IMR-90 (cell line): Measurements from ENCODE around the gene PRADC1. TPM values are rescaled to one million over a fixed set of nuclear protein-coding genes. Genes with fewer than 3 reads are reported as not detected.

Source experiments
- ATAC-seq: fragments of 200-7000 bp; cut with Tn5 transposase; 2 replicates; pipeline ENCODE4 v1.9.1; 2020; ENCODE audit warnings: low read depth, mild to moderate bottlenecking, moderate library complexity
- BruUV-seq: library from RNA; stranded (reverse); fragments of 400-500 nt; replicated peaks from 2 replicates; lab custom pipeline; 2021; lab: Mats Ljungman, UMichigan
- CTCF ChIA-PET: fragments of 300-600 bp; formaldehyde crosslinking; extraction: SDS; loops from one replicate; lab custom pipeline; 2021; ENCODE audit warnings: antibody characterized with exemption; lab: Yijun Ruan, JAX
- POLR2A ChIA-PET: fragments of 300-600 bp; sonication (Branson Sonifier 250); formaldehyde crosslinking; loops from one replicate; lab custom pipeline; 2022; ENCODE audit warnings: antibody characterized with exemption; ENCODE audit not compliant: unreplicated experiment; lab: Charles Lee
- DNase-seq: peaks from one replicate; pipeline ENCODE4 v3.0.0; 2013
- H2AFZ ChIP-seq: replicated peaks from 2 replicates; pipeline ENCODE3; 2013; ENCODE audit warnings: low read length, mild to moderate bottlenecking; ENCODE audit not compliant: poor library complexity
- H2AK5ac ChIP-seq: 2 replicates; pipeline ENCODE4 v1.6.1; 2013; ENCODE audit warnings: low read depth, low read length, inconsistent platforms
- H2AK9ac ChIP-seq: replicated peaks from 2 replicates; pipeline ENCODE3; 2013; ENCODE audit warnings: mild to moderate bottlenecking, low read depth, low read length, moderate library complexity; ENCODE audit not compliant: poor library complexity
- H2BK120ac ChIP-seq: 2 replicates; pipeline ENCODE4 v1.6.1; 2013; ENCODE audit warnings: low read depth, low read length, inconsistent platforms
- H2BK15ac ChIP-seq: 3 replicates; pipeline ENCODE4 v1.6.1; 2013; ENCODE audit warnings: low read depth, low read length, inconsistent platforms
- H2BK20ac ChIP-seq: 2 replicates; pipeline ENCODE4 v1.6.1; 2013; ENCODE audit warnings: low read depth, mild to moderate bottlenecking, inconsistent platforms, low read length, moderate library complexity
- H2BK5ac ChIP-seq: 2 replicates; pipeline ENCODE4 v1.6.1; 2013; ENCODE audit warnings: mild to moderate bottlenecking, low read depth, low read length, inconsistent platforms; ENCODE audit not compliant: poor library complexity, severe bottlenecking
- H3K14ac ChIP-seq: replicated peaks from 2 replicates; pipeline ENCODE4 v1.6.1; 2013; ENCODE audit warnings: low read depth, low read length, inconsistent platforms
- H3K18ac ChIP-seq: 2 replicates; pipeline ENCODE4 v1.6.1; 2013; ENCODE audit warnings: low read depth, low read length, control low read depth
- H3K23ac ChIP-seq: 2 replicates; pipeline ENCODE4 v1.6.1; 2013; ENCODE audit warnings: low read depth, low read length, inconsistent platforms
- H3K27ac ChIP-seq: 2 replicates; pipeline ENCODE4 v1.5.1; 2013; ENCODE audit warnings: mild to moderate bottlenecking, control low read depth, low read length; ENCODE audit not compliant: insufficient read depth
- H3K27me3 ChIP-seq: 2 replicates; pipeline ENCODE4 v1.6.1; 2013; ENCODE audit warnings: low read length; ENCODE audit not compliant: control insufficient read depth, insufficient read depth
- H3K36me3 ChIP-seq: 2 replicates; pipeline ENCODE4 v1.6.1; 2013; ENCODE audit warnings: low read length, mixed read lengths; ENCODE audit not compliant: control insufficient read depth, insufficient read depth
- H3K4ac ChIP-seq: 2 replicates; pipeline ENCODE4 v1.6.1; 2013; ENCODE audit warnings: low read depth, low read length, inconsistent platforms
- H3K4me1 ChIP-seq: 2 replicates; pipeline ENCODE4 v1.6.1; 2013; ENCODE audit warnings: low read length, mixed read lengths; ENCODE audit not compliant: control insufficient read depth, insufficient read depth
- H3K4me2 ChIP-seq: 2 replicates; pipeline ENCODE4 v1.6.1; 2013; ENCODE audit warnings: low read depth, mild to moderate bottlenecking, control low read depth, low read length, moderate library complexity
- H3K4me3 ChIP-seq: 2 replicates; pipeline ENCODE4 v1.5.1; 2013; ENCODE audit warnings: low read depth, mild to moderate bottlenecking, control low read depth, low read length, moderate library complexity; ENCODE audit not compliant: insufficient read depth
- H3K56ac ChIP-seq: 2 replicates; pipeline ENCODE4 v1.6.1; 2013; ENCODE audit warnings: low read length, inconsistent platforms; ENCODE audit not compliant: insufficient read depth; ENCODE audit errors: extremely low read depth
- H3K79me1 ChIP-seq, 2 experiments: 2 replicates each; pipeline ENCODE4 v1.6.1; 2013; ENCODE audit warnings: low read length in 2 of 2, inconsistent platforms in 1 of 2, low read depth in 1 of 2
- H3K9ac ChIP-seq: 2 replicates; pipeline ENCODE4 v1.6.1; 2013; ENCODE audit warnings: low read depth, low read length, control low read depth
- H3K9me1 ChIP-seq: 2 replicates; pipeline ENCODE4 v1.6.1; 2013; ENCODE audit warnings: low read length, inconsistent platforms; ENCODE audit not compliant: insufficient read depth
- H3K9me3 ChIP-seq: 2 replicates; pipeline ENCODE4 v1.6.1; 2013; ENCODE audit warnings: low read length; ENCODE audit not compliant: control insufficient read depth, insufficient read depth
- H4K20me1 ChIP-seq: 2 replicates; pipeline ENCODE4 v1.6.1; 2013; ENCODE audit warnings: low read length, inconsistent platforms; ENCODE audit not compliant: insufficient read depth
- H4K5ac ChIP-seq: 2 replicates; pipeline ENCODE4 v1.6.1; 2013; ENCODE audit warnings: mild to moderate bottlenecking, low read depth, low read length, control low read depth
- H4K8ac ChIP-seq, 2 experiments: 2 replicates each; pipeline ENCODE4 v1.6.1; 2013; ENCODE audit warnings: low read depth in 2 of 2, low read length in 2 of 2, control low read depth in 1 of 2, inconsistent platforms in 1 of 2
- H4K91ac ChIP-seq: 2 replicates; pipeline ENCODE4 v1.6.1; 2013; ENCODE audit warnings: low read depth, low read length, inconsistent platforms; ENCODE audit not compliant: insufficient read depth
- BHLHE40 ChIP-seq: fragments of 150-350 bp; IDR thresholded peaks from 2 replicates; pipeline ENCODE4 v1.6.1; 2016; ENCODE audit warnings: mild to moderate bottlenecking, low read depth, low read length
- CEBPB ChIP-seq: IDR thresholded peaks from 2 replicates; pipeline ENCODE4 v1.6.1; 2012; ENCODE audit warnings: low read depth, low read length, improper control_type of control experiment
- CHD1 ChIP-seq: IDR thresholded peaks from 2 replicates; pipeline ENCODE4 v1.6.1; 2012; ENCODE audit warnings: low read depth, low read length, improper control_type of control experiment
- FOS ChIP-seq: fragments of 150-350 bp; IDR thresholded peaks from 2 replicates; pipeline ENCODE4 v1.6.1; 2016; ENCODE audit warnings: low read depth, low read length
- MAFK ChIP-seq: IDR thresholded peaks from 2 replicates; pipeline ENCODE4 v1.6.1; 2012; ENCODE audit warnings: low read depth, low read length, improper control_type of control experiment
- MAZ ChIP-seq: IDR thresholded peaks from 2 replicates; pipeline ENCODE4 v1.6.1; 2012; ENCODE audit warnings: low read depth, mild to moderate bottlenecking, low read length, improper control_type of control experiment, moderate library complexity, borderline replicate concordance
- MXI1 ChIP-seq: IDR thresholded peaks from 2 replicates; pipeline ENCODE4 v1.6.1; 2012; ENCODE audit warnings: low read depth, mild to moderate bottlenecking, low read length, moderate library complexity, borderline replicate concordance
- NFE2L2 ChIP-seq: fragments of 150-350 bp; IDR thresholded peaks from 2 replicates; pipeline ENCODE4 v1.6.1; 2016; ENCODE audit warnings: low read depth, mild to moderate bottlenecking, low read length
- POLR2A ChIP-seq: IDR thresholded peaks from 2 replicates; pipeline ENCODE4 v1.6.1; 2012; ENCODE audit warnings: mild to moderate bottlenecking, low read depth, low read length
- RAD21 ChIP-seq: IDR thresholded peaks from 2 replicates; pipeline ENCODE4 v1.6.1; 2012; ENCODE audit warnings: low read length, improper control_type of control experiment
- RCOR1 ChIP-seq: IDR thresholded peaks from 2 replicates; pipeline ENCODE4 v1.6.1; 2012; ENCODE audit warnings: mild to moderate bottlenecking, low read length, improper control_type of control experiment; ENCODE audit not compliant: insufficient replicate concordance
- RFX5 ChIP-seq: IDR thresholded peaks from 2 replicates; pipeline ENCODE4 v1.8.0; 2012; ENCODE audit warnings: low read depth, mild to moderate bottlenecking, low read length, moderate library complexity
- SMC3 ChIP-seq: fragments of 150-350 bp; IDR thresholded peaks from 2 replicates; pipeline ENCODE4 v1.6.1; 2016; ENCODE audit warnings: low read depth, mild to moderate bottlenecking, antibody characterized with exemption, low read length, moderate library complexity
- USF2 ChIP-seq: fragments of 150-350 bp; IDR thresholded peaks from 2 replicates; pipeline ENCODE4 v1.6.1; 2017; ENCODE audit warnings: mild to moderate bottlenecking, antibody characterized with exemption, low read length, low read depth
- WGBS, 2 experiments: methylation state at CpG; one replicate each; pipeline versions ENCODE4 v1.1.5 to v1.1.7; 2013; ENCODE audit warnings: missing lambda C conversion rate in 2 of 2; ENCODE audit not compliant: insufficient read length in 1 of 2; ENCODE audit errors: extremely low coverage in 2 of 2; 5-methylcytosine and 5-hydroxymethylcytosine counted together
- dilution Hi-C: fragments of 300-500 bp; cut with HindIII; formaldehyde crosslinking; loops from one replicate; pipeline ENCODE4 v1.14.3; 2018; ENCODE audit warnings: low sequenced_read_pairs; ENCODE audit not compliant: unreplicated experiment
- in situ Hi-C: fragments of 300-500 bp; cut with MboI; formaldehyde crosslinking; loops from 3 replicates; pipeline ENCODE4 v1.14.3; 2019; ENCODE audit warnings: low sequenced_read_pairs, inconsistent platforms, mixed read lengths
- intact Hi-C: fragments of 100-400 bp; cut with micrococcal nuclease; formaldehyde crosslinking; loops from 2 replicates; pipeline ENCODE4 v1.10.0; 2022
- polyA plus RNA-seq, 3 experiments: library from polyadenylated mRNA; depleted of rRNA; stranded (reverse); fragments of >200 nt; gene quantifications; 2 replicates each; pipeline ENCODE4 v1.2.3, GENCODE V29; 2012; ENCODE audit warnings: low replicate concordance in 1 of 3
- total RNA-seq: library from RNA; depleted of rRNA; stranded (reverse); fragments of >200 nt; gene quantifications from 2 replicates; pipeline ENCODE4 v1.2.3, GENCODE V29; 2012
- TF ChIP-seq, protein P1 (sequence below): conservative IDR thresholded peaks from 2 replicates; pipeline ENCODE4 v1.5.1; 2012; ENCODE audit warnings: mild to moderate bottlenecking, low read depth, low read length, improper control_type of control experiment
- TF ChIP-seq, protein P2 (sequence below): fragments of 150-350 bp; IDR thresholded peaks from 2 replicates; pipeline ENCODE4 v1.6.1; 2016; ENCODE audit warnings: low read depth, mild to moderate bottlenecking, low read length, moderate library complexity, borderline replicate concordance

The PRADC1 gene
- total and polyA plus RNA-seq, 2 of the 4 experiments (the other 2 are of a cell fraction): 13.1 to 18.4 TPM

GRCh38 chr2:73264783-73265182 is 31.7 kb upstream of the PRADC1 start:
- Histone ChIP-seq H4K8ac (no peak overlapping the region), H4K91ac (no peak overlapping the region), H2AK9ac (no peak overlapping the region), H2AK5ac (no peak overlapping the region), H2BK5ac (no peak overlapping the region), H2BK120ac (no peak overlapping the region), H3K4ac (no peak overlapping the region), H3K79me1 (no peaks in the 10 kb centered on the region), H3K4me1 (no peaks in the 10 kb centered on the region), H3K4me3 (no peak overlapping the region), H3K23ac (no peak overlapping the region), H4K20me1 (peaks cover 10% of the 10 kb centered on the region; the same call in 1 of the 2 replicates), H3K9ac (no peak overlapping the region), H3K18ac (no peak overlapping the region), H2AFZ (no peak overlapping the region), H3K27me3 (peaks cover 15% of the 10 kb centered on the region; the same call in 1 of the 2 replicates), H2BK20ac (no peak overlapping the region), H3K14ac (no peak overlapping the region), H3K56ac (no peak overlapping the region), H4K5ac (no peak overlapping the region), H3K4me2 (no peak overlapping the region), H2BK15ac (no peak overlapping the region), H3K9me3 (no peaks in the 10 kb centered on the region), H3K36me3 (peaks cover 3% of the 10 kb centered on the region), H3K27ac (no peak overlapping the region), H3K9me1 (peaks cover 6% of the 10 kb centered on the region; the same call in 1 of the 2 replicates)
- dilution Hi-C loops: no loop called here
- intact Hi-C loops: loop anchor here (5.0 kb wide), 1 partner anchor 102 kb away; no protein-coding TSS in a partner anchor
- POLR2A ChIA-PET: no interaction called here
- DNase-seq (no peak), ATAC-seq (no peak)
- in situ Hi-C loops: no loop called here
- CTCF ChIA-PET: no interaction called here
- 67% methylated on average over 1 of the region's 4 CpGs; no CpG with 5 or more reads in 1 of the 2 experiments for WGBS, 2 experiments
- no peak for TF ChIP-seq MAFK
- TF ChIP-seq, protein P1, sequence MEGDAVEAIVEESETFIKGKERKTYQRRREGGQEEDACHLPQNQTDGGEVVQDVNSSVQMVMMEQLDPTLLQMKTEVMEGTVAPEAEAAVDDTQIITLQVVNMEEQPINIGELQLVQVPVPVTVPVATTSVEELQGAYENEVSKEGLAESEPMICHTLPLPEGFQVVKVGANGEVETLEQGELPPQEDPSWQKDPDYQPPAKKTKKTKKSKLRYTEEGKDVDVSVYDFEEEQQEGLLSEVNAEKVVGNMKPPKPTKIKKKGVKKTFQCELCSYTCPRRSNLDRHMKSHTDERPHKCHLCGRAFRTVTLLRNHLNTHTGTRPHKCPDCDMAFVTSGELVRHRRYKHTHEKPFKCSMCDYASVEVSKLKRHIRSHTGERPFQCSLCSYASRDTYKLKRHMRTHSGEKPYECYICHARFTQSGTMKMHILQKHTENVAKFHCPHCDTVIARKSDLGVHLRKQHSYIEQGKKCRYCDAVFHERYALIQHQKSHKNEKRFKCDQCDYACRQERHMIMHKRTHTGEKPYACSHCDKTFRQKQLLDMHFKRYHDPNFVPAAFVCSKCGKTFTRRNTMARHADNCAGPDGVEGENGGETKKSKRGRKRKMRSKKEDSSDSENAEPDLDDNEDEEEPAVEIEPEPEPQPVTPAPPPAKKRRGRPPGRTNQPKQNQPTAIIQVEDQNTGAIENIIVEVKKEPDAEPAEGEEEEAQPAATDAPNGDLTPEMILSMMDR: no peak
- TF ChIP-seq CHD1: no peak
- TF ChIP-seq RAD21: no peak
- no peak for TF ChIP-seq CEBPB
- no peak for TF ChIP-seq RFX5
- TF ChIP-seq FOS: no peak
- TF ChIP-seq USF2: no peak
- TF ChIP-seq RCOR1: no peak
- TF ChIP-seq POLR2A: no peak
- TF ChIP-seq MAZ: no peak
- TF ChIP-seq BHLHE40: no peak
- no peak for TF ChIP-seq MXI1
- TF ChIP-seq NFE2L2: no peak
- TF ChIP-seq SMC3: no peak
- TF ChIP-seq, protein P2, sequence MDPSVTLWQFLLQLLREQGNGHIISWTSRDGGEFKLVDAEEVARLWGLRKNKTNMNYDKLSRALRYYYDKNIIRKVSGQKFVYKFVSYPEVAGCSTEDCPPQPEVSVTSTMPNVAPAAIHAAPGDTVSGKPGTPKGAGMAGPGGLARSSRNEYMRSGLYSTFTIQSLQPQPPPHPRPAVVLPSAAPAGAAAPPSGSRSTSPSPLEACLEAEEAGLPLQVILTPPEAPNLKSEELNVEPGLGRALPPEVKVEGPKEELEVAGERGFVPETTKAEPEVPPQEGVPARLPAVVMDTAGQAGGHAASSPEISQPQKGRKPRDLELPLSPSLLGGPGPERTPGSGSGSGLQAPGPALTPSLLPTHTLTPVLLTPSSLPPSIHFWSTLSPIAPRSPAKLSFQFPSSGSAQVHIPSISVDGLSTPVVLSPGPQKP: no peak
- BruUV-seq: no TSS peak
